GM18499 (cell line): ENCODE data around the gene MPZL1.
A peak's percentile ranks its signal among the peaks of the same experiment; 100 is the strongest.

ENCODE experiments used
- ATAC-seq: cut with Tn5 transposase; IDR thresholded peaks from one replicate; pipeline ENCODE4 v1.9.1; 2021; ENCODE audit warnings: moderate number of reproducible peaks; ENCODE audit not compliant: insufficient read depth, unreplicated experiment

MPZL1 gene

GRCh38 chr1:167694691-167695090 is 27.1 kb upstream of the MPZL1 start:
- no peak for ATAC-seq

GRCh38 chr1:167695147-167695546 is 26.6 kb upstream of the MPZL1 start:
- no peak for ATAC-seq

- ATAC-seq = no peak
Measured at GRCh38 chr1:167695756-167696561, 25.8 kb upstream of the MPZL1 start.

GRCh38 chr1:167697667-167698141 is 24.1 kb upstream of the MPZL1 start:
- ATAC-seq = no peak

GRCh38 chr1:167698313-167698712 is 23.5 kb upstream of the MPZL1 start:
- ATAC-seq = no peak

GRCh38 chr1:167701510-167701909 is 20.3 kb upstream of the MPZL1 start:
- no peak for ATAC-seq

GRCh38 chr1:167703557-167703956 is 18.2 kb upstream of the MPZL1 start:
- no peak for ATAC-seq

- ATAC-seq = no peak
Measured at GRCh38 chr1:167704715-167705114, 17.1 kb upstream of the MPZL1 start.

GRCh38 chr1:167705250-167705649 is 16.5 kb upstream of the MPZL1 start:
- no peak for ATAC-seq

GRCh38 chr1:167706363-167706762 is 15.4 kb upstream of the MPZL1 start:
- ATAC-seq = no peak

- peak; percentile 30 for ATAC-seq
Measured at GRCh38 chr1:167706931-167707877, 14.6 kb upstream of the MPZL1 start.

GRCh38 chr1:167707942-167708341 is 13.8 kb upstream of the MPZL1 start:
- no peak for ATAC-seq

- ATAC-seq = no peak
Measured at GRCh38 chr1:167708940-167709389, 12.8 kb upstream of the MPZL1 start.

- ATAC-seq = no peak
Measured at GRCh38 chr1:167710836-167711235, 10.9 kb upstream of the MPZL1 start.

GRCh38 chr1:167711797-167712196 is 10.0 kb upstream of the MPZL1 start:
- no peak for ATAC-seq

- no peak for ATAC-seq
Measured at GRCh38 chr1:167713330-167714081, 8.3 kb upstream of the MPZL1 start.

- ATAC-seq = no peak
Measured at GRCh38 chr1:167714098-167714438, 7.7 kb upstream of the MPZL1 start.

- ATAC-seq = peak; percentile 29
Measured at GRCh38 chr1:167714439-167715156, 7.2 kb upstream of the MPZL1 start.

- peak; percentile 11 for ATAC-seq
Measured at GRCh38 chr1:167715157-167715999, 6.4 kb upstream of the MPZL1 start.
